Activated CD4-positive, alpha-beta T cell treated with anti-CD3 and anti-CD28 coated beads, Interleukin-2, amount 50 U/mL, for 1 hour (primary cell): ENCODE data around the gene SLC38A11.

Source experiments
- DNase-seq: peaks from one replicate; pipeline ENCODE4 v3.0.0-alpha.2; 2020

Gene SLC38A11

DNA sequence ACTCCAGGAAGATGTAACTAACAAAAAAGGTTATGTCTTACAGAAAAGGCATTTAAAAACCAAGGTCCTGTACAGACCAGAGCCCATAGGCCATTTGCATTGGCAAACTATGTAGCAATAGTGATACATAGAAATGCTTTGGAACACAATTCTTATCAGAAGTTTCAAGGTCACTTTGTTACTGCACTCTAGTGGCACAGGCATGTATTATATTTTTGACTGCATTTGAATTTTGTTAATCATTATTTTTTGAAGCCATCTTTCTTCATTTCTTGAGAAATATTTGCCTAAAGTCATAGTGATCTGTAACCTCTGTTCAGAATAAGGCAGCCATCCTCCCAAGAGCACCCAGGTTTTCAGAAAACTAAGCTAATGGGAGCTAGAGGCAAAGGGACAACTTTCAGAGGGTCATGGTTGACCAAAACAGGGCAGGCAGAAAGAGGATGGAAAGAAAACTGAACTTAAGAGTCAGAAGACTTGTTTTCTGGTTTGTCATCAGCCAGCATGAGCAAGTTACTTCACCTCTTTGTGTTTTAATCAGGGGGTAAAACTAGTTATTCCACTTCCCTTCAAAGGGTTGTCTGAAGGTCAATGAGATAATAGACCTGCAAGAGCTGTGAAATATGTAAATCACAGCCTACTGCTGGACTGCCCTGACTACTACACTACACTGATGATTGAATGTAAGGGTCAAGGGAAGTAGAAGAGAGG is 41.5 kb downstream of the SLC38A11 start:
- DNase-seq, result no peak

DNA sequence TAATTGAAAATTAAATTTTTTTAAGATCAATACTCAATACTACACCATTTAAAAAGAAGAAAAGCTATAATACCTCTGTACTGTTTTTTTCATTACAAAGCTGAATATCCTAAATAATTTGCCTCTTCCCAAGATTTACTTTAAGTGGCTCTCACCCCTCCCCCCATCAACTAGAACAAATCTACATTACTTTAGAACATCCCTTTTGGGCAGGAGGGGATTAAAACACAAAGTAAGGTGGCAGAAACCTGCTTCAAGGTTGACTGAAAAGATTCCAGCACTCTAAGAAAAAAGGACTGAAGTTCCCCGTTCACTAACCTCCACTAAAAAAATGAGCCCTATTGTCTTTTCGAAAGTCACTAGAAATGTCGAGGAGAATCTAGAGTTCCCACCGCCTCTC is 42.3 kb downstream of the SLC38A11 start:
- DNase-seq, result no peak

DNA sequence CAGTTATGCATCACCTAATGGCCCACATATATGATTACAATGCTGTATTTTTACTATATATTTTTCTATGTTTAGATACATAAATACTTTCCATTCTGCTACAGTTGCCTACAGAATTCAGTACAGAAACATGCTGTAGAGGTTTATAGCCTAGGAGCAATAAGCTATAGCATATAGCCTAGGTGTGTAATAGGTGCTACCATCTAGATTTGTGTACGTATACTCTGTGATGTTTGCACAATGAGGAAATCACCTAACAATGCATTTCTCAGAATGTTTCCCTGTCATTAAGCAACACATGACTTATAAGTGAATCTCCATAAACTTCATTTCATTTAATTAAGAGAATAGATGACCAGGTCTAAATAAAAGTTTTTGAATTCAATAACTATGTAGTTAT is 43.5 kb downstream of the SLC38A11 start:
- DNase-seq, result no peak

DNA sequence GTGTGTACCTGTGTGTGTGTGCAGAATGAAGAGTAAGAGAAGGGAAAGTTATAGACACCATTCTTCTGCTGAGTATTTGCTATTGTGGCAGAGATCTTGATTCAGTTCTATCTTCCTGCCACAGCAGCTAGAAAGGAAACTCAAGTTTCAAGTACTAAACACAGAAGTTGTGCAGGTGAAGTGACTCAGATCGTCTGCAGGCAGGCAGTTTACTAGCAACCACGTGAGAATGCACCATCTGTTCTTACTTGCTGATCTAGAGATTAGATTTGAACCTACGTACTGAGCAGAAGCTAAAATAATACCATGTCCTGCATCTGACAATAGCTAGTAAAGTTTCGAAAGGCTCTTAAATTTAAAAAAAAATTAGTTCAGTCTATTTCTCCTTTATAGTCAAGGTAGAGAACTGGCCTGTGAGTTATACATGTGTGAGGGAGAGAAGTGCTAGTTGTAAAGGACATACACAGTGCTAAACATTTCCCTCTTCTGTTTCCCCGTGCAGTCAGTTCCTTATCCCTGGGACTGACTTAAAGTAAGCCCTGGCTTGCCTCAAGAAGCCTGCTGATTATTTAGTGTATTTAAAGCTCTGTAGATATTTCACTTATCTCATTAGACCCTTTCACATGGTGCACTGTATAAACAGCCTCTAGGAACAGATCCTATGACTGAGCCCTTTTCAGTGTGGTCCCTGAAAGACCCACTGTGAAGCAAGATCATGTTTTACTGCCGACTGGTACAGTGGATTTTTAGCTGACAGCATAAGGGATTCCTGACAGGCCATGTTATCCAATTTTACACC is 45.0 kb downstream of the SLC38A11 start:
- no peak for DNase-seq

DNA sequence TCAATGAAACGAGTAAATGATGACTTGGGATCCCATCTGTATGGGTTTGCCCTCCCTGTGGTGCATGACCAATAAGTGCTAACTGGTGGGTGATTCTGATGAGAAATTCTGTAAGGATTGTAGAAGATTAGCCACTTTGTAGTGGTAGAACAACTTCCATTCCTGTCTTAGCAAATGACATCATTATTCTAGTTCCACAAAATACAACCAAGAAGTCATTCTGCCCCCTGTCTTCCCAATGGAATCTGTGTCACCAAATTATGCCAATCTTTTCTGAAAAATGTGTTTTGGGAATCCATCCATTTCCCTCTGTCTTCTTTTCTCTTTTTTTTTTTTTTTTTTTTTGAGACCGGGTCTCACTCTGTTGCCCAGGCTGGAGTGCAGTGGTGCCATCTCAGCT is 48.4 kb downstream of the SLC38A11 start:
- DNase-seq, result no peak

DNA sequence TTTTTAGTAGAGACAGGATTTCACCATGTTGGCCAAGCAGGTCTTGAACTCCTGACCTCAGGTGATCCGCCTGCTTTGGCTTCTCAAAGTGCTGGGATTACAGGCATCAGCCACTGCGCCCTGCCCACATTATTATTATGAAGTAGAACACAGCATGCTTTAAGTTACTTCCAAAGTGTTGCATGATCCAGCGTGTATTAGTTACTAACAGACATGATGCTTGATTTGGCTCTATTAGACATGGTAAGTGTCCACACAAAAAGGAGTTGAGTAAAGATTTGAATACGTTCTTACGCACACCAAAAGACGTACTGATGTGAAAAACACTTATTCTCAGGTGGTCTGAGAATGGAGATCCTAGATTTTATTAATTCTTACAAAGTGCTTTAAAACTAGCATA is 50.0 kb downstream of the SLC38A11 start:
- no peak for DNase-seq

DNA sequence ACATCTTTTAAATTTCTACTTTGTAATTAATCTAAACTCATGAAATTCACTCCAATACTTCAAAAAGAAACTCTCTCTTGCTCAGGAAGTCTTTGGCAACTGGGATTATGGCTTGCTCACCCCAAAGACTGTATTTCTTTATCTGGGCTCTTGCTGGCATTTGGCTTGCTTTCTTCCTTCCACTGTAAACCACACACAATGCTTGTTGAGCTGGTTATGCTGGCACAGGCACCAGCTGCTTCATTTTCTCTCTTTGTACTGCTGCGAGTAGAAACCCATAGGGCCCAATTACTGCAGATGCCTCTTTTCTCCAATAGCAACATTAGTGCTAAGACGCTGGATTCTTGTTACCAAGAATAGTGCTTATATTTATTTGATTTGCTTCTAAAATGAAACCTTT is 51.4 kb downstream of the SLC38A11 start:
- DNase-seq, result no peak

DNA sequence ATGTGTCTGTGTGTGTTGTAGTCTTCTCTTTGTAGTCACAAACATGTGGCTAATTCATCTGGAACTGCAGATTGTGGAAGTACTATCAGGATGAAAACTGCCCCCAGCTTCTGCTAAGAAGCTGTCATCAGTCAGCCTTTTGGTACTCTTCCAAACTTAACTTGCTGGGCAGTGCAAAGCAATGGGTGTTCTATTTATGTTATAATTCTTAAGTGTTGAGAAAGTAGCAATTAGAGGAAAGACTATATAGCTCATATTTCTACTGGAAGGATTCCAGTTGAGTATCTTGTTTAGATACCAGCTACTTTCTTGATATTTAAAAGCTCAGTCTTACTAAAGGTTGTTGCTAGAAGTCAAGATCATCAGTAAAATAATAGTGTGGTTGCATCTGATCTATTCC is 52.1 kb downstream of the SLC38A11 start:
- DNase-seq, result no peak

DNA sequence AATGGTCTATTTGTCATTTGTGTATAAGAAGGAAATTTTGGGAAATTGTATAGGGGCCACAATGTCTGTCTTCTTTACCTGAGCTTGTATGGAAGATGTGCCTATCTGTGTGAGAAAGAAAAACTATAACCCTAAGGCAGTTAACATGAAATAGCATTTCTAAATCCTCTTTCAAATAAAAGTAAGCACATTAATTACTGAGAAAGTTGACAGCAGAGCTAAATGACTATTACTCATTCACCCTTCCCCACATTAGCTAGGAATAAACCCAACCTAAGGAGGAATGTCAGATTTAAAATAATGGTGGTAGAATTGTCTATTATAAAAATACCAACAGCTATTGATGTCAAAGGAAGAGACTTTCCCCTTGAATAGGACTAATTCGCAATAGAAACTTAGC is 56.2 kb downstream of the SLC38A11 start:
- DNase-seq, result no peak

DNA sequence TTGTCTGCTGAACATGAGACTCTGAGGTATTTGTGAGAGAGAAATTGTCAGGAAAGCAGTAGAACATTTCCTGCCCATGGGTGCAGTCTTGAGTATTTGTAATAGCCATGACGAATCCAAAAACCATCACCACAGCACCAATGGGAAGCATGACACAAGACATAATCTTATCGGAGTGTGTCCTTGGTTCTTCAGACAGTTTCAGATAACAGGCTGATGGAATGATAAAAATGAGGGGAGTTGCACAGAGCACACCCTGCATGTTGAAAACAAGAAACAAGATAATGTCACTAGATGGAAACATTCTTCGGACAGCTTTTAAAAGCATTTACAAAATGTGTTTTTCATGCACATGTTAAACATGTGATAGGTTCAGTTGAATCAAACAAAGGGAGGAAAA is 56.9 kb downstream of the SLC38A11 start:
- no peak for DNase-seq

DNA sequence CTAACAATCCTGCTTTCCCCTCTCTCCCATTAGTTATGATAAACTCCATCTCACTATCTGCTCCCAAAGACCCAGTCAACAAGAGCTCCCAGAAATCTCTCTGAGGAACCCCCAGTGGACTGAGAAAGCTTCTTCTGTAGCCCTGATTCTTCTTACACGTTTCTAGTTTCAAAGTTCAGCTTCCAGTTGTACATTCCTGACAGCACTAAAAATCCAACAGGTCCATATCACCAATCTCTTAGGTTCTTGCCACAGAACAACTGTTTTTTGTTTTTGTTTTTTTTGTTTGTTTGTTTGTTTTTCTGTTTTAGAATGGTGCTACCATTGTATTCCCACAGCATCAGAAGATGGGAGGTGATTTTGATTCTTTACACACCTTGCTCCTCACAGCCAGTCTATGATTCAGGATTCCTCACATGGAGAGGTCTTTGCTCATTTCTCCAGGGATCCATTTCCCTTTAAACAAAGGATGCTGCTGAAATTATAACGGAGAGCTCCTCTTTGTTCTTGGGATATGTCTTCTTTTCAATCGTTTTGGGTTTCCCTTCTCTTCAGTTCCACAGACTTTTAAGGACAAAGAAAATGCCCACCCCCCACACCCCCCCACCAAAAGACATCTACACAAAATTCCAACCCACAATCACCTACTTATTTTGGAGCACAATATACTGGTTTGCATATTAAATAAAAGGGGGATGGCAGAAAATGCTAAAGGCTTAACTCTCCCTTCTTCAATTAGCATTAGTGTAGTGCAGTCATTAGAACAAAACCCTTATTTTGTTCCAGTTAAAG is 57.7 kb downstream of the SLC38A11 start:
- no peak for DNase-seq

DNA sequence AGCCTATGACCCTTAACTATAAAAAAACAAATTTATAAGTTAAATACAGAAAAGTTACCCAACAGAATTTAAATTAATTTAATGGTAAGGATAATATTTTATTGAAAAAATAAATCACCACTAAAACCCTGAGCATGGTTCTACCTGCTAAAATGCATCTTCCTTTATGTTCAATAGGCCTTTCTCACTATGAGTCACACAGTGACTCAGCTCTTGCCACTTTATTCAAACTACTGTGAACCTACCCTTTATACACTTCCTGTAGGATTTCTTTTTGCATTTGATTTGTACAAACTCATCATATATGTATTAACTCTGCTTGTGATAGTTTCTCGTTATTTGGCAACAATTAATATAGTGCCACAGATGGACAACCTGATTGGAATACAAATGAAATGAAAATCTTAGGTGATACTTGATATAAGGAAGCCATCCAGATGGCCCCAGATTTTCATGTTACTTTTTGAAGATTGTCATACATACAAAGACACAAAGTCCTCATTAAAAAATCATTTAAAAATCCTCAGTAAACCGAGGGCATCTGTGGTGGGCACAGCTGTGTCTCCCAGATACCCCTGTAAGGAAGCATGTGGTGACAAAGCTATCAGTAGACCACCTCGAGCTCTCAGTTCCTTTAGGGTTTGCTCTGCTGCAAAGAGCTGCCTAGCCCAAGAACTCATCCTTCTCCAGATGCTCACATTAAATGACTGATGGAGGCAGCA is 58.5 kb downstream of the SLC38A11 start:
- no peak for DNase-seq

DNA sequence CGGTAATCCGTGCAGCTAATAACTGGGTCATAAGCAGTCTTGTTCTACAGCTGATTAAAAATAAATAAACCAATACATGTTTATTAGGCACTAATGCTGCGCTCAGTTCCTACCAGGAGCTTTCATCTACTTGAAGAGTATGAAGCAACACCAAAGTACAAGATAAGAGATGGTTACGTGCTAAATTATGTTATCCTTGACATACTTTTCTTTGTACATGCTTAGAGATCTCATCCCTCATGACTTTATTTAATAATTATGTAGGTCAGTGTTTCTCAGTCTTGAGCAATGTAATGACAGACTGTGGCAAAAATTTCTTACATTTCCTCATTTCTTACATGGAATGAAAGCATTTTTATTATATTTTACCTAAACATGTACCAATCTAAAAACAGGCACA is 59.1 kb downstream of the SLC38A11 start:
- no peak for DNase-seq

DNA sequence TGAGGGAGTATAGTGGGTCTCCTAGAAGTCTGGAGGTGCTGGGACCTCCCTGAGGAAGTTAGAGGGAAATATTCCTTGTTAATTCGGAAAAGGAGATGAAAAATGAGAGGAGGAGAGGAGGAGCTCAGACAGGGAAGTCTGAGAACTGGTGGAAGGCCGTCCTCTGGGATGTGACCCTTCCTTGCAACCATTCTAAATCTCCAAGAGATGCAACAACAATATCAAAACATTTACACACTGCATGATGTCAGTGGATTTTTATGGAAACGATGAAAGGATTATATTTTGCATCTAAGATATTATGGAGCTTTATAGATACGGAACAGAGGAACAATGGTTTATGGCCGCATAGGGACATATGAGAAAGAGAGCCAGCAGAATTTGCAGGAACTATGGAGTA is 63.9 kb downstream of the SLC38A11 start:
- DNase-seq, result no peak

DNA sequence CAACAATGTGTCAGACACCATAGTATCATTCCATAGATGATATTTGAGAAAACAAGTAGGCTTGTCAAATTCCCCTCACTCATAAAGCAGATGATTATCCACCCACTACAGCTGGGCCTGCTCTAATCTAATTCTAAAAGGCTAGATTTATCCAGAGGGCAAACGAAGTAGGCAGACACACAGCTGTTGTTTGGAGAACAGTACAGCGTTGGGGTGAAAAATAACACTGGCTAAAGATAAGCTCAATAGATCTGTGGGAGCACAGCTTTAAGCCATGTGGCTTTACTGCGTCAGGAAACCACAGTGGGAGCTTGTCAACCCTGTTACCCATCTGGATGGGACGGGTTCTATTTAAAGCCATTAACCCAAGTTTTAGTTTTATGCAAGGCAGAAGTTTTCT is 64.8 kb downstream of the SLC38A11 start:
- no peak for DNase-seq

DNA sequence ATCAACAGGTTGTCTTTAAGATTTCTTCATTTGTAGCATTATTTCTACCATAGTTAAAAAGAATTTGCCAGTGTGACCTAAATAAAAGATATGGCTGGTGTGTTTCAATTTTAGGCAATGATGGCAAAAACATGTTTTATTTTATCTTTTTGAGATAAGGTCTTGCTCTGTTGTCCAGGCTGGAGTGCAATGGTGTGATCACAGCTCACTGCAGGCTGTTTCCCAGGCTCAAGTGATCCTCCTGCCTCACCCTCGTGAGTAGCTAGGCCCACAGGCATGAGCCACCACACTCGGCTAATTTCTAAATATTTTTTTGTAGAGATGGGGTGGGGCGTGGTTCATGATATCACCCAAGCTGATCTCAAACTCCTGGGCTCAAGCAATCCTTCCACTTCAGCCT is 66.7 kb downstream of the SLC38A11 start:
- no peak for DNase-seq

DNA sequence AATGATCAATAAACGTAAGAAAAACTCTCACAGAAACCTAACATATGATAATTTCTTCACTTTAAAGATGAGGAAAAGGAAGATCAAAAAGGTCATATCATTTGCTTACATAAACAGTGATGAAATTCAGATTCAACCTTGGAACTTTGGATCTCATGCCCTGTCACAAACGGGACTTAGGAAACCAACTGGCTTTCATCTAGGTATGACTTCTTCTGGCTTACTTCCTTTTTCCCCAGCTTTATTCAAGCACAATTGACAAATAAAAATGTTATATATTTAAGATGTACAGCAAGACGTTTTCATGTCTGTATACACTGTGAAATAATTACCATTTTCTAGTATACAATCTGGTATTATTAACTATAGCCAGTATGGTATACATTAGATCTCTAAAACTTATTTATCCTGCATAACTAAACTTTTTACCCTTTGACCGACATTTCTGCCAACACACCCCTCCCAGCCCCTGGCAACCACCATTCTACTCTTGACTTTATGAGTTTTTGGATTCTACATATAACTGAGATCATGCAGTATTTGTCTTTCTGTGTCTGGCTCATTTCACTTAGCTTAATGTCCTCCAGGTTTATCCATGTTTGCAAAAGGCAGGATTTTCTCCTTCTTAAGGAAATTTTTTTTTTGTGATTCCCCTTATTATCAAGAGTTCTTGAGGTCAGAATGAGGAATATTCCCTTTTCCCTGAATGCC is 67.7 kb downstream of the SLC38A11 start:
- no peak for DNase-seq

DNA sequence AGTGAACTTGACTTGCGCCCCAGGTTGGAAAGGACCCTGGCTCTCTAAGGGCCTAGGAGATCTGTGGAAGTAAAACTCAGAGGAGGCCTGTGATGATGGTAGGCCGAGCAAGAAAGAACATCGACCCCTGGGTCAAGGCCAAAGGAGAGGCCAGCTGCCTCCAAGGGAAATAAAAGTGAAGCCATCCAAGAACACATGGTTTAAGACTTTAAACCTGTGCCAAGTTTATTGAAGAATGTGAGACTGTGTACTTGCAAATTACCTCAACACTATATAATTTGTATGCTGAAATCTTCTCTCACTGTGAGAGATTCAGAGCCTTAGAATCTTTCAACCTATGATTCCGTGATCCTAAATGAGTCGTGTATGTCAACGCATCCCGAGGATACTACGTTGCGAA is 73.0 kb downstream of the SLC38A11 start:
- DNase-seq, result no peak

DNA sequence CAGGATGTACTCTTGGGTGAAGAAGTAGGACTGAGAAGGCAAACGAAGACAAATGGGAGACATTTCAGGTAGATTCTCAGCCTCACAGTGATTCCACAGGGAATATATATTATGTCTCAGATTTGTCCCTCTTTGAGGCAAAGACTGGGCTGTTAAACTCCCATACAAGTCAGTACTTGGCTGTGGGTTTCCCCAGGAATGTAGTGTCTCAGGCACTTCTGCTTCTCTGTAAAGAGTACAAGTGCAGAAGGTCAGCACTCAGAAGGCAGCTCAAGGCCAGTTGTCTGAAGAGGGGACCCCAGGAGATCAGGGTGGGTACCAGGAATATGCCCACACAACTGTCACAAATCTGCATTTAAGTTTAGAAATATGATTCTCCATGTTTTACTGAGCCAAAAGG is 73.8 kb downstream of the SLC38A11 start:
- DNase-seq, result no peak

DNA sequence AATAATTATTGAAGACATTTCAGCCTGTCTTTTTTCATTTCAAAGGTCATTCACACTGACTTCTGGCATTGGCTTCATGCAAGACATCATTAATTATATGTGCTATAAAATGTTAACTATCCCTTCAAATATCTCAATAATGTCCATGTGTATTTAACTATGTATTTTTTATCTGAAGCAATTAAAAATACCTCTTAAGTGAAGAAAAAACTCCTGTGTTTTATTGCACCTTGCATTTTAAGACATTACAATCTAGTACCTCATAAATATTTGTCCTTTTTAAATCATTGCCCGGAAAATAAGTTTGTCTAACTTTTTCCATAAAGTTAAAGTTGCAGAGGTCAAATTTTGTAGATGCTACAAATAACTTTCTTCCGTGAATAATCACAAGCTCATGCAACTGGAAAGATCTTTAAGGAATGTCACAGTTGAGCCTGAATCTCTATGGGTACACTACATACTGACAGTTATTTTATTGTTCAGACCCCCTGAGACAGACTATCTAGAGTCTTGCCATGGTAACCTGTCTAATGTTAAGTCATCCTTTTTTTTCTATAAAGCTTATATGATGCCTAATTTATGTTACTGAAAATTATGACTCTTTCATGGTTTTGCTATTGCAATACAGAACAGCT is 75.3 kb downstream of the SLC38A11 start:
- DNase-seq, result no peak

DNA sequence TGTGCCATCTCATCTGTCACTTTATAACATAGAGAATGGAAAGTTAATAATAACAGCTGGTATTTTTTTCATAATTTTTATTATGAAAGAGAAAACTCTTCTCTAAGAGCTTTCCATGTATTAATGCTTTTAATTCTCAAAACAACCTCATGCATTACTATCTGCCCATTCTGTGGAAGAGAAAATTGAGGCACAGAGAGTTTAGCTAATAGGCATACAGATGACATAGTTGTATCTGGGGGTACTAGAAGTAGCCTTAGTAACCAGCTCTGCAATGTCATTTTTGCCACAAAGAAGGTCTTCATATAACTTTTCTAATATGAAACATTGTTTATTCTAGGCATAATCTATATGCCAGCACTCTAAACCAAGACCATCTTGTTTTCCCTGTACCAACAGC is 77.4 kb downstream of the SLC38A11 start:
- no peak for DNase-seq

DNA sequence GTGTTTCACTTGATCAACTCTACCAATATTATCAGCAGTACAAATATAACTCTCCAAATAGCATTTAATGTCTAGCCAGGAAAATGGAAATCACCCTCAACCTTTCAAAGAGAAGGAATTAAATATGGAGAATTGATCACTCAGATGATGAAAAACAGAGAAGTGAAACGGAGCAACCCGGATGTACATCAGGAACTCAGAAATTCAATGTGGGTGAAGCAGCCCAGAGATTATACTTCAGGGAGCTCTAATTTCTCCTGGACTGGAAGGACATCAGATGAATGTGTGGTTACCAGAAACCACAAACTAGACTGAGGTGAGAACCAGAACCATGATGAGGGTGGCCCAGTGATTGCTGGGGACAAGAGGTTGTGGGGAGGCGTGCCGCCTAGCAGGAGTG is 78.2 kb downstream of the SLC38A11 start:
- no peak for DNase-seq
